Measurements from ENCODE around the gene PACSIN2. TPM values are rescaled to one million over a fixed set of nuclear protein-coding genes. Genes with fewer than 3 reads are reported as not detected.

Gene PACSIN2
- total RNA-seq: 31.6 TPM
- polyA plus RNA-seq: 61.8 TPM

GRCh38 chr22:43014869-43015676, at the start of gene PACSIN2:
TSS of gene PACSIN2 (minus strand) at chr22:43015149. CDS start at chr22:42912080, 103,069 bp downstream.
- H3K4me3 ChIP-seq (ENCODE audit: low read depth, low read length): peak within 1 kb of the TSS; percentile 89
- H3K27ac ChIP-seq (ENCODE audit: low read depth): peak within 1 kb of the TSS; percentile 55
- H3K36me3 ChIP-seq (ENCODE audit: insufficient read depth): no peaks in the 10 kb centered on the region
- DNase-seq (ENCODE audit: extremely low spot score): peak; percentile 97
- no peaks in the 10 kb centered on the region for H3K4me1 ChIP-seq (ENCODE audit: insufficient read depth)
- under 1% methylated on average over 85 of the region's 85 CpGs for WGBS

GRCh38 chr22:43060183-43060582, 45.2 kb upstream of the PACSIN2 start:
- no peak for DNase-seq (ENCODE audit: extremely low spot score)
- Histone ChIP-seq H3K27ac (ENCODE audit: low read depth) (no peak overlapping the region), H3K4me1 (ENCODE audit: insufficient read depth) (no peaks in the 10 kb centered on the region), H3K4me3 (ENCODE audit: low read depth, low read length) (no peak overlapping the region), H3K36me3 (ENCODE audit: insufficient read depth) (peaks cover 2% of the 10 kb centered on the region)
- WGBS: 57% methylated on average over 5 of the region's 5 CpGs

- no peaks in the 10 kb centered on the region for H3K4me1 ChIP-seq (ENCODE audit: insufficient read depth)
- H3K36me3 ChIP-seq (ENCODE audit: insufficient read depth): peaks cover 2% of the 10 kb centered on the region
- no peak for DNase-seq (ENCODE audit: extremely low spot score)
- WGBS: 91% methylated on average over 7 of the region's 7 CpGs
- H3K4me3 ChIP-seq (ENCODE audit: low read depth, low read length): no peak overlapping the region
- no peak overlapping the region for H3K27ac ChIP-seq (ENCODE audit: low read depth)
Observed at GRCh38 chr22:43057641-43058040, 42.7 kb upstream of the PACSIN2 start.

- H3K4me1 ChIP-seq (ENCODE audit: insufficient read depth): no peaks in the 10 kb centered on the region
- no peak for DNase-seq (ENCODE audit: extremely low spot score)
- no peaks in the 10 kb centered on the region for H3K36me3 ChIP-seq (ENCODE audit: insufficient read depth)
- no peak overlapping the region for H3K4me3 ChIP-seq (ENCODE audit: low read depth, low read length)
- 96% methylated on average over 7 of the region's 7 CpGs for WGBS
- no peak overlapping the region for H3K27ac ChIP-seq (ENCODE audit: low read depth)
Observed at GRCh38 chr22:43053176-43053575, 38.2 kb upstream of the PACSIN2 start.

GRCh38 chr22:43050995-43051394, 36.0 kb upstream of the PACSIN2 start:
- 75% methylated on average over 10 of the region's 10 CpGs for WGBS
- no peak for DNase-seq (ENCODE audit: extremely low spot score)
- H3K4me1 ChIP-seq (ENCODE audit: insufficient read depth): no peaks in the 10 kb centered on the region
- no peak overlapping the region for H3K4me3 ChIP-seq (ENCODE audit: low read depth, low read length)
- H3K36me3 ChIP-seq (ENCODE audit: insufficient read depth): no peaks in the 10 kb centered on the region
- H3K27ac ChIP-seq (ENCODE audit: low read depth): no peak overlapping the region

GRCh38 chr22:43047605-43048004, 32.7 kb upstream of the PACSIN2 start:
- Histone ChIP-seq H3K27ac (ENCODE audit: low read depth) (no peak overlapping the region), H3K36me3 (ENCODE audit: insufficient read depth) (no peaks in the 10 kb centered on the region), H3K4me3 (ENCODE audit: low read depth, low read length) (no peak overlapping the region), H3K4me1 (ENCODE audit: insufficient read depth) (no peaks in the 10 kb centered on the region)
- no peak for DNase-seq (ENCODE audit: extremely low spot score)
- 86% methylated on average over 7 of the region's 7 CpGs for WGBS

GRCh38 chr22:43044290-43044712, 29.4 kb upstream of the PACSIN2 start:
- no peaks in the 10 kb centered on the region for H3K4me1 ChIP-seq (ENCODE audit: insufficient read depth)
- H3K36me3 ChIP-seq (ENCODE audit: insufficient read depth): no peaks in the 10 kb centered on the region
- DNase-seq (ENCODE audit: extremely low spot score): no peak
- 88% methylated on average over 10 of the region's 10 CpGs for WGBS
- H3K4me3 ChIP-seq (ENCODE audit: low read depth, low read length): no peak overlapping the region
- H3K27ac ChIP-seq (ENCODE audit: low read depth): no peak overlapping the region

GRCh38 chr22:43042101-43042780, 27.3 kb upstream of the PACSIN2 start:
- H3K4me3 ChIP-seq (ENCODE audit: low read depth, low read length): no peak overlapping the region
- H3K27ac ChIP-seq (ENCODE audit: low read depth): no peak overlapping the region
- no peaks in the 10 kb centered on the region for H3K4me1 ChIP-seq (ENCODE audit: insufficient read depth)
- H3K36me3 ChIP-seq (ENCODE audit: insufficient read depth): no peaks in the 10 kb centered on the region
- 74% methylated on average over 20 of the region's 20 CpGs for WGBS
- DNase-seq (ENCODE audit: extremely low spot score): no peak

- Histone ChIP-seq H3K4me1 (ENCODE audit: insufficient read depth) (no peaks in the 10 kb centered on the region), H3K27ac (ENCODE audit: low read depth) (no peak overlapping the region), H3K36me3 (ENCODE audit: insufficient read depth) (no peaks in the 10 kb centered on the region), H3K4me3 (ENCODE audit: low read depth, low read length) (no peak overlapping the region)
- DNase-seq (ENCODE audit: extremely low spot score): no peak
- WGBS: 89% methylated on average over 13 of the region's 13 CpGs
Observed at GRCh38 chr22:43039800-43040199, 24.9 kb upstream of the PACSIN2 start.

- no peak overlapping the region for H3K27ac ChIP-seq (ENCODE audit: low read depth)
- DNase-seq (ENCODE audit: extremely low spot score): no peak
- no peaks in the 10 kb centered on the region for H3K4me1 ChIP-seq (ENCODE audit: insufficient read depth)
- no peaks in the 10 kb centered on the region for H3K36me3 ChIP-seq (ENCODE audit: insufficient read depth)
- 89% methylated on average over 15 of the region's 15 CpGs for WGBS
- no peak overlapping the region for H3K4me3 ChIP-seq (ENCODE audit: low read depth, low read length)
Observed at GRCh38 chr22:43038325-43038724, 23.4 kb upstream of the PACSIN2 start.

- no peaks in the 10 kb centered on the region for H3K4me1 ChIP-seq (ENCODE audit: insufficient read depth)
- no peak for DNase-seq (ENCODE audit: extremely low spot score)
- H3K4me3 ChIP-seq (ENCODE audit: low read depth, low read length): no peak overlapping the region
- H3K27ac ChIP-seq (ENCODE audit: low read depth): no peak overlapping the region
- 48% methylated on average over 19 of the region's 19 CpGs for WGBS
- H3K36me3 ChIP-seq (ENCODE audit: insufficient read depth): no peaks in the 10 kb centered on the region
Observed at GRCh38 chr22:43036282-43036829, 21.4 kb upstream of the PACSIN2 start.

- WGBS: 88% methylated on average over 9 of the region's 9 CpGs
- H3K36me3 ChIP-seq (ENCODE audit: insufficient read depth): no peaks in the 10 kb centered on the region
Observed at GRCh38 chr22:43035250-43035649, 20.3 kb upstream of the PACSIN2 start.

GRCh38 chr22:43031617-43032016, 16.7 kb upstream of the PACSIN2 start:
- Histone ChIP-seq H3K27ac (ENCODE audit: low read depth) (no peak overlapping the region), H3K36me3 (ENCODE audit: insufficient read depth) (no peaks in the 10 kb centered on the region), H3K4me3 (ENCODE audit: low read depth, low read length) (no peak overlapping the region), H3K4me1 (ENCODE audit: insufficient read depth) (no peaks in the 10 kb centered on the region)
- 92% methylated on average over 3 of the region's 3 CpGs for WGBS
- DNase-seq (ENCODE audit: extremely low spot score): no peak

More at GRCh38 chr22:43035250-43035649, 20.3 kb upstream of the PACSIN2 start:
- no peak overlapping the region for H3K27ac ChIP-seq (ENCODE audit: low read depth)
- H3K4me3 ChIP-seq (ENCODE audit: low read depth, low read length): no peak overlapping the region
- DNase-seq (ENCODE audit: extremely low spot score): no peak
- no peaks in the 10 kb centered on the region for H3K4me1 ChIP-seq (ENCODE audit: insufficient read depth)

GRCh38 chr22:43018615-43019014, 3.7 kb upstream of the PACSIN2 start:
- WGBS: 92% methylated on average over 6 of the region's 6 CpGs
- Histone ChIP-seq H3K27ac (ENCODE audit: low read depth) (no peak overlapping the region), H3K4me3 (ENCODE audit: low read depth, low read length) (no peak overlapping the region), H3K4me1 (ENCODE audit: insufficient read depth) (no peaks in the 10 kb centered on the region), H3K36me3 (ENCODE audit: insufficient read depth) (no peaks in the 10 kb centered on the region)
- no peak for DNase-seq (ENCODE audit: extremely low spot score)
